GM12892 (cell line): ENCODE measurements around the gene TOP1.

Experiments used
- POLR2A ChIP-seq: IDR thresholded peaks from 2 replicates; pipeline ENCODE4 v1.6.1; 2011; ENCODE audit warnings: low read depth, low read length, control low read depth
- POLR2AphosphoS5 ChIP-seq: IDR thresholded peaks from 2 replicates; pipeline ENCODE4 v1.6.1; 2011; ENCODE audit warnings: low read depth, low read length, control low read depth
- TAF1 ChIP-seq: IDR thresholded peaks from 2 replicates; pipeline ENCODE4 v1.6.1; 2011; ENCODE audit warnings: low read depth, mild to moderate bottlenecking, control low read depth, low read length, borderline replicate concordance

GRCh38 chr20:41154436-41155176 is 126.0 kb downstream of the TOP1 start:
- TF ChIP-seq POLR2A = no peak
- no peak for TF ChIP-seq POLR2AphosphoS5
- no peak for TF ChIP-seq TAF1
